HepG2 (cell line): ENCODE measurements around the gene MICA. TPM values are rescaled to one million over a fixed set of nuclear protein-coding genes. Genes with fewer than 3 reads are reported as not detected.

Experiments used
- AHDC1 ChIP-seq: sonication (generic); formaldehyde crosslinking; IDR thresholded peaks from 2 replicates; pipeline ENCODE4 v1.5.1; 2020; ENCODE audit warnings: mild to moderate bottlenecking, missing genetic modification reagents, borderline replicate concordance
- HMGXB4 ChIP-seq, 2 experiments: sonication (generic) in 1 of 2; formaldehyde crosslinking in 1 of 2; IDR thresholded peaks; 2 replicates each; pipeline versions ENCODE4 v1.4.0 to v1.6.1; 2018 to 2020; ENCODE audit warnings: missing genetic modification reagents in 2 of 2, borderline replicate concordance in 1 of 2, low read depth in 1 of 2, mild to moderate bottlenecking in 1 of 2, missing biosample characterization in 1 of 2
- KDM6A ChIP-seq: IDR thresholded peaks from 2 replicates; pipeline ENCODE4 v1.6.1; 2016; ENCODE audit warnings: low read depth
- NR0B2 ChIP-seq: sonication (generic); formaldehyde crosslinking; IDR thresholded peaks from 2 replicates; pipeline ENCODE4 v1.4.0; 2020; ENCODE audit warnings: mild to moderate bottlenecking, missing genetic modification reagents
- RFX3 ChIP-seq: IDR thresholded peaks from 2 replicates; pipeline ENCODE4 v1.6.1; 2016; ENCODE audit warnings: missing biosample characterization, missing genetic modification reagents
- RXRB ChIP-seq: IDR thresholded peaks from 2 replicates; pipeline ENCODE4 v1.6.1; 2016; ENCODE audit warnings: borderline replicate concordance, missing genetic modification reagents, missing compliant biosample characterization
- SOX5 ChIP-seq: IDR thresholded peaks from 2 replicates; pipeline ENCODE4 v1.6.1; 2016; ENCODE audit warnings: borderline replicate concordance
- SPEN ChIP-seq: sonication (generic); formaldehyde crosslinking; IDR thresholded peaks from 2 replicates; pipeline ENCODE4 v1.5.1; 2020; ENCODE audit warnings: low read depth, mild to moderate bottlenecking, missing genetic modification reagents
- TSC22D2 ChIP-seq: sonication (generic); formaldehyde crosslinking; IDR thresholded peaks from 2 replicates; pipeline ENCODE4 v1.5.1; 2020; ENCODE audit warnings: missing genetic modification reagents, mild to moderate bottlenecking, borderline replicate concordance
- ZNF224 ChIP-seq: sonication (generic); formaldehyde crosslinking; IDR thresholded peaks from 2 replicates; pipeline ENCODE4 v1.5.0; 2020; ENCODE audit warnings: mild to moderate bottlenecking, missing genetic modification reagents
- ZNF329 ChIP-seq: sonication (generic); formaldehyde crosslinking; IDR thresholded peaks from 2 replicates; pipeline ENCODE4 v1.9.0; 2021; ENCODE audit warnings: low read depth, mild to moderate bottlenecking, missing genetic modification reagents
- ZSCAN20 ChIP-seq: sonication (generic); formaldehyde crosslinking; IDR thresholded peaks from 2 replicates; pipeline ENCODE4 v1.4.0; 2020; ENCODE audit warnings: missing genetic modification reagents, mild to moderate bottlenecking, borderline replicate concordance
- polyA plus RNA-seq, 8 experiments: library from polyadenylated mRNA; depleted of rRNA in 3 of 8; stranded (reverse) in 7 of 8; unstranded in 1 of 8; fragments of >200 nt; fragmentation: Illumina TruSeq in 4 of 8; extraction: Trizol in 4 of 8; gene quantifications; 2 replicates each; pipeline versions ENCODE4 v1.2.1 to v1.2.3, GENCODE V29; 2011 to 2016; ENCODE audit warnings: low read depth in 4 of 8, missing spikeins in 1 of 8, mixed read lengths in 1 of 8; ENCODE audit not compliant: insufficient read depth in 1 of 8
- total RNA-seq, 5 experiments: library from RNA; depleted of rRNA; stranded (reverse); fragments of >200 nt; fragmentation: Illumina TruSeq; extraction: Trizol; gene quantifications; 2 replicates each; pipeline ENCODE4 v1.2.3, GENCODE V29; 2016; ENCODE audit warnings: low read depth in 1 of 5
- TF ChIP-seq, protein P1 (sequence below): sonication (generic); formaldehyde crosslinking; IDR thresholded peaks from 2 replicates; pipeline ENCODE4 v1.5.1; 2020; ENCODE audit warnings: mild to moderate bottlenecking, missing genetic modification reagents, borderline replicate concordance
- TF ChIP-seq, protein P2 (sequence below): sonication (generic); formaldehyde crosslinking; IDR thresholded peaks from 2 replicates; pipeline ENCODE4 v1.8.1; 2023; ENCODE audit warnings: missing genetic modification reagents, mild to moderate bottlenecking, borderline replicate concordance

MICA gene
- total and polyA plus RNA-seq, 2 of the 13 experiments (the other 11 are each of a cell fraction or from before 2014, with no cell fraction given) = 21.6 to 38.1 TPM

DNA sequence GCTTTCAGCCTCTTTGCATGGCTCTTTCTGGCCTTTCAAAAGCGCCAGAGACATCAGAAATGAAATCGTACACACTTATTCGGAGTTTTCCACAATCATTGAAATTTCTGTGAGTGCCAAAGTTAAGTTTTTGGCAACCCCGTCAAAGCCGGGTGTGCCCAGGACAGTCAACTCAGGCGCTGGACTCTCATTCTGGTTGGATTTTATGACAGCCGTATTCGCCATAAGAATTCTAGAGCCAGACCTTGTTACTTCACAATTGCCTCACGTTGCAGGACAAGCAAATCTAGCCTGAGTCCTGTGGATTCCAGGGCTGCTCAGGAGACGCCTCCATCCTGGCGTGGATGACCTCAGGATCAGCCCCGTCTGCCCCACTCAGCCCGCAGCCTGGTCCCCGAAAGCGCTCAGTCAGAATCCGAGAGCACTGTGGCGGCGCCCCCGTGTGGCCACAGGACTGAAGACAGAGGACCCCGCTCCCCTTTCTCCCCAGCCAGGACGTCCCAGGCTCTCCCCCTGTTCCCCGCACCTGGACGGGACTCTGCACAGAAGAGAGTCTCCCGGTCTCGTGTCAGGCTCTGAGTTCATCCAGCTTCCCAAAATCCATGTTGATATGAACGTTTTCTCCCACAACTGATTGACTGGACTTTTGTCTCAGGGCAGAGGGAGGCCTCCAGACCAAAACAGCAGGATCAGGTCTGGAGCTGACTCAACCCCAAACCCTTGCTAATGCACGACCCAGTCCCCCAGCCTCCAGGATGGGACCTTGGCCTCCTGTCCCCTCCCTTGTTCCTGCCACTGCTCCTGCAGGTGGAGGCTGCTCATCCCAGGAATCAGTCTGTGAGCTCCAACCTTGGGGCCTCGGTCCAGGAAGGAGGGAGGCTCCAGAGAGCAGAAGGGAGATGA, 38.2 kb downstream of the MICA start (continued):
- no peak for TF ChIP-seq KDM6A (CRISPR knock-in tag)
- 0 out of 2 replicates have a peak, but pooled peaks have one; percentile 46 for TF ChIP-seq TSC22D2
- TF ChIP-seq SPEN (CRISPR knock-in tag) = 0 out of 2 replicates have a peak, but pooled peaks have one; percentile 25
- TF ChIP-seq RXRB (CRISPR knock-in tag) = 0 out of 2 replicates have a peak, but pooled peaks have one; percentile 22
- TF ChIP-seq, protein P1, sequence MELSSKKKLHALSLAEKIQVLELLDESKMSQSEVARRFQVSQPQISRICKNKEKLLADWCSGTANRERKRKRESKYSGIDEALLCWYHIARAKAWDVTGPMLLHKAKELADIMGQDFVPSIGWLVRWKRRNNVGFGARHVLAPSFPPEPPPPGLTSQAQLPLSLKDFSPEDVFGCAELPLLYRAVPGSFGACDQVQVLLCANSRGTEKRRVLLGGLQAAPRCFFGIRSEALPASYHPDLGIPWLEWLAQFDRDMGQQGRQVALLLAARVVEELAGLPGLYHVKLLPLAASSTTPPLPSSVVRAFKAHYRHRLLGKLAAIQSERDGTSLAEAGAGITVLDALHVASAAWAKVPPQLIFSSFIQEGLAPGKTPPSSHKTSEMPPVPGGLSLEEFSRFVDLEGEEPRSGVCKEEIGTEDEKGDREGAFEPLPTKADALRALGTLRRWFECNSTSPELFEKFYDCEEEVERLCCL (CRISPR knock-in tag) = 0 out of 2 replicates have a peak, but pooled peaks have one; percentile 31
- TF ChIP-seq HMGXB4 (CRISPR knock-in tag; IDR thresholded peaks at IDR 0.05; ENCODE audit: borderline replicate concordance in 1 of 2, low read depth in 1 of 2) = peak; percentile 72 to 87; a peak in 3 of 4 replicates
- no peak for TF ChIP-seq RFX3
- no peak for TF ChIP-seq NR0B2 (CRISPR knock-in tag)
- TF ChIP-seq, protein P2, sequence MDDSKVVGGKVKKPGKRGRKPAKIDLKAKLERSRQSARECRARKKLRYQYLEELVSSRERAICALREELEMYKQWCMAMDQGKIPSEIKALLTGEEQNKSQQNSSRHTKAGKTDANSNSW (CRISPR knock-in tag) = no peak
- TF ChIP-seq ZNF224 (CRISPR knock-in tag) = 0 out of 2 replicates have a peak, but pooled peaks have one; percentile 44
- TF ChIP-seq SOX5 (CRISPR knock-in tag) = 0 out of 2 replicates have a peak, but pooled peaks have one; percentile 7
- 0 out of 2 replicates have a peak, but pooled peaks have one; percentile 43 for TF ChIP-seq AHDC1
- TF ChIP-seq ZNF329 (CRISPR knock-in tag) = no peak
- no peak for TF ChIP-seq ZSCAN20 (CRISPR knock-in tag)
